ENCODE data around the gene BEAN1.

BEAN1 gene

DNA sequence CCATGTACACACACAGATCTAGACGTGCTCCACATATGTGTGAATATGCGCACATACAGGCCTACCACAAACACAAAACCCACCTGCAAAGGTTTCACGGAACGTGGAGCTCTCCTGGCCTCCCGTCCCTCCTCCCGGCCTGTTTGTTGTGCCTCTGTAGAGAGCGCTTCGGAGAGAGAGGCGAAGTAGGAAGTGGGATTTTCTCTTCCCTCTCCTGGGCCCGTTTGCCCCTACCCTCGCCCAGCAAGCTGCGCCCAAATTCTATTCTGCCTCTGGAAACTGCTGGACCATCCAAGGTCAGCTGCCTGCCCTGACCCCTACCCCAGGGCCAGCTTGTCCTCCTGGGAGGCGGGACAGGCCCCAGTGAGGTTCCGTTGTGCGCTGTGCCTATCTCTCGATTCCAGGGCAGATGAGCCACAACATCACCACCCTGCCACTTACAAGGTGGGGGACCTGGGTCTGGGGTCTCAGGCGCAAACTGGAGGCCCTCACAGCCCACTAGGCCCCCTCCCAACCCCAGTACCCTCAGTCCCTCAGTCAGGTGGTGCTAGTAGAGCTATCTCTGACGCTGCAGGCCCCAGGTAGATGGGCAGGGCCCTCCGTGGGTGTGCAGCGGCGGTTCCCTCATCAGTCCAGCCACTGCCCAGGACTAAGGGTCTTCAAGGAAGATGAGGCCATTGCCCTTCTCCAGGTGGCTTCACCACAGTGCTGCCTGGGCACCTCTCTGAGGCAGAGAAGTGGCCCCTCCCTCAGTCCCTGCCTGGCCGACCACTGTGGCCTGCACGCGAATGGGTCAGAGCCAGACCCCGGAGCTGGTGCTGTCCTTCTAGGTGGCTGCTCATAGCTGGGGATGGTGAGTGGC lies 54.2 kb downstream of the BEAN1 start:
- no peak overlapping the region for H3K4me3 ChIP-seq (replicated peaks; ENCODE audit: insufficient read depth, low read length)
- TF ChIP-seq, protein P1, sequence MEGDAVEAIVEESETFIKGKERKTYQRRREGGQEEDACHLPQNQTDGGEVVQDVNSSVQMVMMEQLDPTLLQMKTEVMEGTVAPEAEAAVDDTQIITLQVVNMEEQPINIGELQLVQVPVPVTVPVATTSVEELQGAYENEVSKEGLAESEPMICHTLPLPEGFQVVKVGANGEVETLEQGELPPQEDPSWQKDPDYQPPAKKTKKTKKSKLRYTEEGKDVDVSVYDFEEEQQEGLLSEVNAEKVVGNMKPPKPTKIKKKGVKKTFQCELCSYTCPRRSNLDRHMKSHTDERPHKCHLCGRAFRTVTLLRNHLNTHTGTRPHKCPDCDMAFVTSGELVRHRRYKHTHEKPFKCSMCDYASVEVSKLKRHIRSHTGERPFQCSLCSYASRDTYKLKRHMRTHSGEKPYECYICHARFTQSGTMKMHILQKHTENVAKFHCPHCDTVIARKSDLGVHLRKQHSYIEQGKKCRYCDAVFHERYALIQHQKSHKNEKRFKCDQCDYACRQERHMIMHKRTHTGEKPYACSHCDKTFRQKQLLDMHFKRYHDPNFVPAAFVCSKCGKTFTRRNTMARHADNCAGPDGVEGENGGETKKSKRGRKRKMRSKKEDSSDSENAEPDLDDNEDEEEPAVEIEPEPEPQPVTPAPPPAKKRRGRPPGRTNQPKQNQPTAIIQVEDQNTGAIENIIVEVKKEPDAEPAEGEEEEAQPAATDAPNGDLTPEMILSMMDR (IDR thresholded peaks at IDR 0.05; ENCODE audit: insufficient read depth, low read length): no peak
- TF ChIP-seq GABPA (IDR thresholded peaks at IDR 0.05; ENCODE audit: low read depth): no peak
- no peak for DNase-seq (ENCODE audit: low read depth in 1 of 2, low spot score in 1 of 2)
- H3K27ac ChIP-seq (replicated peaks): no peak overlapping the region
- no peaks in the 10 kb centered on the region for H3K27me3 ChIP-seq (ENCODE audit: insufficient read depth, poor library complexity, severe bottlenecking)

DNA sequence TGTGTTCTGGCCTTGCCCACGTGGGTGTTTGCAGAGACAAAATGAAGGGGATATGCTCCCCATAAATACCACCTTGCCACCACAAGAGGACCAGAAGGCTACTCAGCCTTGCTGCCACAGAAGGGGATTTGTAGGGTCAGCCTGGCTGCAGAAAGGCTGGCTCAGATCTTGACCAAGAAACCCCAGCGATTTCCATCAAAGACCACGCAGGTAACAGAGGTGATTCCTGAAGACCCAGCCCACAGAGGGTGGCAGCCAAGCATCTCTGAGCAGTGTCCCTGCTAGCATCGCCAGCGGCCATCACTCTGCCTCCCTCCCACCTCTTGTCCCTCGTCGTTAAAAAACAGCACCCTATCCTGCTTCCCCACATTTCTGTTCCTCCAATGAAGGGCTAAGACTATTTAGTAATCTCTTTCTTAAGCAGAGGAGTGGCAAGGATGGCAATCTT lies 54.9 kb downstream of the BEAN1 start:
- H3K27ac ChIP-seq (replicated peaks): no peak overlapping the region
- H3K27me3 ChIP-seq (ENCODE audit: insufficient read depth, poor library complexity, severe bottlenecking): no peaks in the 10 kb centered on the region
- no peak overlapping the region for H3K4me3 ChIP-seq (replicated peaks; ENCODE audit: insufficient read depth, low read length)
- DNase-seq (ENCODE audit: low read depth in 1 of 2, low spot score in 1 of 2): no peak
- TF ChIP-seq SPI1 (IDR thresholded peaks at IDR 0.05; ENCODE audit: borderline replicate concordance, low read depth): no peak
- no peak for TF ChIP-seq GABPA (IDR thresholded peaks at IDR 0.05; ENCODE audit: low read depth)
- TF ChIP-seq, protein P1 (IDR thresholded peaks at IDR 0.05; ENCODE audit: insufficient read depth, low read length): no peak
- TF ChIP-seq, protein P2, sequence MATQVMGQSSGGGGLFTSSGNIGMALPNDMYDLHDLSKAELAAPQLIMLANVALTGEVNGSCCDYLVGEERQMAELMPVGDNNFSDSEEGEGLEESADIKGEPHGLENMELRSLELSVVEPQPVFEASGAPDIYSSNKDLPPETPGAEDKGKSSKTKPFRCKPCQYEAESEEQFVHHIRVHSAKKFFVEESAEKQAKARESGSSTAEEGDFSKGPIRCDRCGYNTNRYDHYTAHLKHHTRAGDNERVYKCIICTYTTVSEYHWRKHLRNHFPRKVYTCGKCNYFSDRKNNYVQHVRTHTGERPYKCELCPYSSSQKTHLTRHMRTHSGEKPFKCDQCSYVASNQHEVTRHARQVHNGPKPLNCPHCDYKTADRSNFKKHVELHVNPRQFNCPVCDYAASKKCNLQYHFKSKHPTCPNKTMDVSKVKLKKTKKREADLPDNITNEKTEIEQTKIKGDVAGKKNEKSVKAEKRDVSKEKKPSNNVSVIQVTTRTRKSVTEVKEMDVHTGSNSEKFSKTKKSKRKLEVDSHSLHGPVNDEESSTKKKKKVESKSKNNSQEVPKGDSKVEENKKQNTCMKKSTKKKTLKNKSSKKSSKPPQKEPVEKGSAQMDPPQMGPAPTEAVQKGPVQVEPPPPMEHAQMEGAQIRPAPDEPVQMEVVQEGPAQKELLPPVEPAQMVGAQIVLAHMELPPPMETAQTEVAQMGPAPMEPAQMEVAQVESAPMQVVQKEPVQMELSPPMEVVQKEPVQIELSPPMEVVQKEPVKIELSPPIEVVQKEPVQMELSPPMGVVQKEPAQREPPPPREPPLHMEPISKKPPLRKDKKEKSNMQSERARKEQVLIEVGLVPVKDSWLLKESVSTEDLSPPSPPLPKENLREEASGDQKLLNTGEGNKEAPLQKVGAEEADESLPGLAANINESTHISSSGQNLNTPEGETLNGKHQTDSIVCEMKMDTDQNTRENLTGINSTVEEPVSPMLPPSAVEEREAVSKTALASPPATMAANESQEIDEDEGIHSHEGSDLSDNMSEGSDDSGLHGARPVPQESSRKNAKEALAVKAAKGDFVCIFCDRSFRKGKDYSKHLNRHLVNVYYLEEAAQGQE (IDR thresholded peaks at IDR 0.05; ENCODE audit: insufficient replicate concordance, low read depth): no peak
- no peak for TF ChIP-seq POLR2AphosphoS5 (IDR thresholded peaks at IDR 0.05; ENCODE audit: low read depth)

DNA sequence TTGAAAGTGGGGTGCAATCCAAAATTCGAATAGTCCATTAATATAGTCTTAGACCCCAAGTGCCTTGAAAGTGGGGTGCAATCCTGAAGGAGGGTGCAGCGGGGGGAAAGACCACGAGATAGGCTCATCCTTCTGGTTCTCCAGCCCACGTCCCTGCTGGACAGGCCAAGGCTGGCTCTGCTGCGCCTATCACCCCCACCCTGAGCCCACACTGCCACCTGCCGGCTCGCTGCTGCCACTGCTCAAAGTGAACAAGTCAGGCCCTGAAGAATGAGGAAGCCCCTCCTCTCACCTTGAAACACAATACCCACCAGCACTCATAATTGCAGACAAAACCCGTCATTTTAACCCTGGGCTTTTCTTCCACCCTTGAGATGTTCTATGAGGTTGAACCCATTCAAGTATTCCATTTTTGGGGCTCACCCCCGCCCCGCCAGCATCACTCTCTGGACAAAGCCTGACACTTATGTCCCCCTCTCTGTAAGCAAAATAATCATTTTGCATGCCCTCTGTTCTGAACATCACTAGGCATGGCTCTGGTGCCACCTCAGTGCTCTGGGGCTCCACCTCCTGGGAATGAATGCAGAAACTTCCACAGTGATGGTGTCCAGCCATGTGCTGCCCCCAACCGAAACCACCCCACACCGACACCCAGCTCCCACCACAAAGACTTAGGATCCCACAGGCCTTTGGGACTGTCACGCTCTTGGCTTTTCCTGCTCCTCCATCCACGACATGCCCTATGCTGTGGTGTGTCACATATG lies 56.8 kb downstream of the BEAN1 start:
- H3K4me3 ChIP-seq (replicated peaks; ENCODE audit: insufficient read depth, low read length): no peak overlapping the region
- no peaks in the 10 kb centered on the region for H3K27me3 ChIP-seq (ENCODE audit: insufficient read depth, poor library complexity, severe bottlenecking)
- TF ChIP-seq, protein P1 (IDR thresholded peaks at IDR 0.05; ENCODE audit: insufficient read depth, low read length): peak; percentile 91
- TF ChIP-seq, protein P2 (IDR thresholded peaks at IDR 0.05; ENCODE audit: insufficient replicate concordance, low read depth): no peak
- TF ChIP-seq GABPA (IDR thresholded peaks at IDR 0.05; ENCODE audit: low read depth): no peak
- no peak for TF ChIP-seq POLR2AphosphoS5 (IDR thresholded peaks at IDR 0.05; ENCODE audit: low read depth)
- peak; percentile 84 for TF ChIP-seq SPI1 (IDR thresholded peaks at IDR 0.05; ENCODE audit: borderline replicate concordance, low read depth)
- H3K27ac ChIP-seq (replicated peaks): no peak overlapping the region
- DNase-seq (ENCODE audit: low read depth in 1 of 2, low spot score in 1 of 2): peak; percentile 39 to 83

All from HL-60 (cell line).